ENCODE results near the gene NT5DC1. TPM values are rescaled to one million over a fixed set of nuclear protein-coding genes. Genes with fewer than 3 reads are reported as not detected.
"Not testable (repeated sequence)": the region's sequence is repeated elsewhere in the genome, so short reads cannot be mapped to it uniquely, and the experiment has no call there.

Gene NT5DC1
- polyA plus RNA-seq, 1 donor from 2014 or later = 83.2 TPM

DNA sequence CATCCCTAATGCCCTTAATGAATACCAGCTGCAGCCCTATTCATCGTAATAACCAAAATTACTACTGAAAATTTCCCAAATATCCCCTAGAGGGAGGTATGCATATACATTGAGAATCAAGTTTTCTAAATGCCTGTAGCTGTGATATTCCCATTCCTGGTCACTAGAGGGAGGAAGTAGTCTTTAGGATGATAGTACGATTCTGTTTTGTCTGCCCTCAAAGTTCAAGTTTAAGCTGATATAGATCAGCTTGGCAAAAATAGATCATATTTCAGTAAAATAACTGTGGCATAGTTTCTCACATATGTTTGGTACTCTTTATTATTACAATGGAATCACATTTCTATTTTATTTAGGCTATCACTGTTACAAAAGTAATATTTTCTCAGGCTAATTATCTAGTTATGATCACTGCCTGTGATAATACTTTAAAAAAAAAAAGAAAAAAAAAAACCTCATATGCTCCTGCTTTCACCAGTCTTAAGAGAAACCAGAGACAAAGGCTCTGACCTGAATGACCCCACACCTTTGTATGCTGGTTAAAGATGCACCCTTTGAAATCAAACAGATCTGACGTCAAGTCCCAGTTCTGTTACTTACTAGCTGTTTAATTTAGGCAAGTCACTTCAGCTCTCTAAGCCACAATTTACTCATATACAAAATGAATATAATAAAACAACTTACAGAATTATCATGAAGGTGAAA lies 168.1 kb downstream of the NT5DC1 start:
- no peak overlapping the region for H3K4me3 Mint-ChIP-seq
- H3K9me3 Mint-ChIP-seq = peaks cover 0 to 2% (median 0%) of the 10 kb centered on the region in 3 donors
- peaks cover 11 to 29% (median 20%) of the 10 kb centered on the region in 3 donors for H3K4me1 Mint-ChIP-seq
- peaks cover 5% of the 10 kb centered on the region for H3K36me3 Mint-ChIP-seq
- no peaks in the 10 kb centered on the region for H3K27me3 Mint-ChIP-seq
- H3K27ac Mint-ChIP-seq = no peak overlapping the region

DNA sequence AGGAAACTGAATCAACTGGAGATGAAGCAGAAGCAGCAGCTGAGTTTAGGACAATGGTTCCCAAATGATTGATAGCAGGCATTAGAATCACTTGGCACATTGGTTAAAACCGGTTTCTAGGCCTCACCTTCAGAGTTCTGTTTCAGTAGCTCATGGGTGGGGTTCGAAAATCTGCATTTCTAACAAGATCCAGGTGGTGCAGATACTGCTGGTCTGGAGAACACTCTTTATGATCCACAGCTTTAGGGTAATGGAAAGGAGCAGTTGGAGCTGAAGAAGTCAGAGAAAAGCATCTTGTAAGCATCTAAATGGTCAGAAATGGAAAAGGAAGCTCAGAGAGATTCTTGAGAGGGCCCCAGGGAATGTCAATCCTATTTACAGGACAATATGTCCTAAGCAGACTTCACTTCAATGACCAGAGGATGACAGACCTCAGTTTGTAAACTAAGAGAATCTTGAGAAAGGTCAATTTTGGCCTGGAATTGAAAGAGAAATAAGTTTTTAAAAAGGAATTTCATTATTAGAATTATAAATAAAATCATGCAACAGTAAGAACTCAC lies 170.6 kb downstream of the NT5DC1 start:
- Mint-ChIP-seq H3K27me3 (no peaks in the 10 kb centered on the region), H3K9me3 (no peaks in the 10 kb centered on the region), H3K36me3 (peaks cover 6% of the 10 kb centered on the region), H3K27ac (peak overlapping the region in 1 of 3 donors; percentile 50), H3K4me1 (peaks cover 17 to 38% (median 33%) of the 10 kb centered on the region in 3 donors), H3K4me3 (no peak overlapping the region)

DNA sequence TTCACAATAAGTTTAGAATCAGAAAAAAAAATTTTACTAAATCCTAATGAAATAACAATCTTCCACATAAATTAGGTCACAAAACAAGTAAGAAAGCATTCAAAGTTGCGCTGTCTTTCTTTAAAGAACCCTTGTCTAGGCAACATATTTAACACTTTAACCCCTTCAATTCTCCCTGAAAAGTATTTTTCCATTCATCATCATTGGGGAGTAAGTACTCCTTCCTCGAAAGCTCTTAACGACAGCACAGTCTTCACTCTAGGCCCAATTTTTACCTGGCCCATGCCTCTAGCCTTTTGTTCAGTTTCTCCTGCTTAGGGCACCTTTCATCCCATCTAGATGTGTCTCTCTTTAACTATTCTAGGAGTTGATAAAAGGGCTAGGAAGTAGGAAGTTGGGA lies 176.5 kb downstream of the NT5DC1 start:
- Mint-ChIP-seq H3K36me3 (peaks cover 21% of the 10 kb centered on the region), H3K9me3 (no peaks in the 10 kb centered on the region), H3K27ac (peak overlapping the region; percentile 16 to 75 (median 70)), H3K27me3 (no peaks in the 10 kb centered on the region), H3K4me3 (peak overlapping the region; percentile 98 to 100 (median 100)), H3K4me1 (peaks cover 42 to 58% (median 48%) of the 10 kb centered on the region in 3 donors)

DNA sequence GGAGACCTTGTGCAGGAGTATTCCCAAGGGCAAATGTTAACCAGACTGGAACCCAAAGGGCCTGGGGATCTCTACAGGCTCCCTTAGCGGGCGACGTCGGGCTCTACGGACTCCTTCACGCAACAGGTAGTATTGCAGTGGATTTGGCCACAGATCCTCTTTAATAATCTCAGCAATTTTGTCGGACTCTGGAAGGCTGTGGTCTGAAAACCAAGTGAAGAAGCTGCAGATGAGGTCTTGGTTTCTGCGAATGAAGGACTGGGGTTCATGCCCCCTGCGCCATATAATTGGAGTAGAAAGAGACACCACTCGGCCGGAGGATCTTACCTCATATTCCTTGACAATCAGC lies 177.8 kb downstream of the NT5DC1 start:
- Mint-ChIP-seq H3K27me3 (no peaks in the 10 kb centered on the region), H3K4me1 (peaks cover 37 to 55% (median 42%) of the 10 kb centered on the region in 3 donors), H3K36me3 (peaks cover 21% of the 10 kb centered on the region), H3K9me3 (no peaks in the 10 kb centered on the region), H3K4me3 (peak overlapping the region; percentile 98 to 100 (median 100)), H3K27ac (peak overlapping the region; percentile 96 to 100 (median 99))

DNA sequence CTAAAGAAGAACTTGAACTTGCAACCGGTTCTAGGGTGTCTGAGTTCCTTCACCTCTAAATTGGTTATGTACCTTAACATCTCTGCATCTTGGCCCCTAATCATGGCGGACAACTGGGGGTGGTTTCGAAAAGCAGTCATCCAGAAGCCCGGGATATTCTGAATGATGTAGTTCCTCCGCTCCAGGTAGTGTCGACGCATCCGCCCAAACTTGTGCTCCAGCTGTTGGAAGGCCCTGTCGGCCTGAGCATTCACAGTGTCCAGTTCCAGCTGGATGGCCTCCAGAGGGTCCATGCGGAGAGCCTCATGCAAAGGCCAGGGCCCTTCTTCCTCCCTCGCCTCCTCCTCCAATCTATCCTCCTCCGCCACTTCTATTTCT lies 178.2 kb downstream of the NT5DC1 start:
- no peaks in the 10 kb centered on the region for H3K27me3 Mint-ChIP-seq
- H3K9me3 Mint-ChIP-seq = no peaks in the 10 kb centered on the region
- peaks cover 21% of the 10 kb centered on the region for H3K36me3 Mint-ChIP-seq

DNA sequence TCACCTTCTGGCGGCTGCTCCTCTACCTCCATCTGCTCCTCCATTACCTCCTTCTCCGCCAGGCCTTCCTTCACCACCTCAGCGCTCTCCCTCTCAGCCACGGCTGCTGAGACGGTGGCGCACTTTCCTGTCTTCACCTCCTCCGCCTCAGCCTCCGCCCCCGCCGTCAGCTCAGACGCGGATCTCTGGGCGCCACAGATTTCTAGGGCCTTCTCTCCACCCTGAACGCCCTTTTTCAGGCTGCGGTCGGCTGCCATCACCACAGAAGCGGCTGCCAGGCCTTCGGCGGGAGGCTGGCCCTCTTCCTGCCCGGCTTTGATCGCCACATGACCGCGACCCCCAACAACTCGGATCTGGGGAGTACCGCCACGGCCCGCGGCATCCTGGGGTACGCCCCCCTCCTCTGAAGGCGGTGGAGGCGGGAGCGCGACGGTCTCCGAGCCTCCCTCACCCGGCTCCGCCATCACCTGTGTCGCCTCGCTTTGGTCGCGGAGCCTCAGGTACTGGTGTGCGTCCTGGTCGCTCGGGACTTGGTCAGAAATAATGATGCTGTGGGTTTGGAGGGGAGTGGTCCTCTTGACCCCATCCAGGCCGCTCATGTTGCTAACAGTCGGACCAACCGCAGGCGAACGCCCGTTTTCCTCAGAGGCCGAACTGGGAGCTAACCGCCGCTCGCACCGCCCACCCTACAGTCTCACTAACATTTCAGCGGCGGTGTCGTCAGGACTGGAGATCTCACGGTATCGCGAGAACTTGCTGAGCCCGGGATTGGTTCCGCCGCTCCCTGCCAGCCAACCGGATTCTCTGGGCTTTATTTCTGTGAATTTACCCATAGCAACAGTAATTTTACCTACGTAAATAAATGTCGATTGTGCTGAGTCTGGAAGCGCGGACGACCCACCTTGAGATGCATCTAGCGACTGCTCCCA lies 178.8 kb downstream of the NT5DC1 start, which contains the start of gene TSPYL1:
TSS of gene TSPYL1 (minus strand) at position 699 of the 929 bp plus-strand sequence. CDS start at position 599, 100 bp downstream.
- Mint-ChIP-seq H3K9me3 (no peaks in the 10 kb centered on the region), H3K4me3 (peak within 1 kb of the TSS; percentile 98 to 100 (median 100)), H3K36me3 (peaks cover 20% of the 10 kb centered on the region), H3K27ac (peak within 1 kb of the TSS; percentile 96 to 100 (median 99)), H3K4me1 (peaks cover 36 to 55% (median 42%) of the 10 kb centered on the region in 3 donors), H3K27me3 (no peaks in the 10 kb centered on the region)

More for the DNA sequence above, 178.2 kb downstream of the NT5DC1 start:
- peak overlapping the region; percentile 98 to 100 (median 100) for H3K4me3 Mint-ChIP-seq
- peak overlapping the region; percentile 96 to 100 (median 99) for H3K27ac Mint-ChIP-seq
- H3K4me1 Mint-ChIP-seq = peaks cover 36 to 55% (median 42%) of the 10 kb centered on the region in 3 donors

DNA sequence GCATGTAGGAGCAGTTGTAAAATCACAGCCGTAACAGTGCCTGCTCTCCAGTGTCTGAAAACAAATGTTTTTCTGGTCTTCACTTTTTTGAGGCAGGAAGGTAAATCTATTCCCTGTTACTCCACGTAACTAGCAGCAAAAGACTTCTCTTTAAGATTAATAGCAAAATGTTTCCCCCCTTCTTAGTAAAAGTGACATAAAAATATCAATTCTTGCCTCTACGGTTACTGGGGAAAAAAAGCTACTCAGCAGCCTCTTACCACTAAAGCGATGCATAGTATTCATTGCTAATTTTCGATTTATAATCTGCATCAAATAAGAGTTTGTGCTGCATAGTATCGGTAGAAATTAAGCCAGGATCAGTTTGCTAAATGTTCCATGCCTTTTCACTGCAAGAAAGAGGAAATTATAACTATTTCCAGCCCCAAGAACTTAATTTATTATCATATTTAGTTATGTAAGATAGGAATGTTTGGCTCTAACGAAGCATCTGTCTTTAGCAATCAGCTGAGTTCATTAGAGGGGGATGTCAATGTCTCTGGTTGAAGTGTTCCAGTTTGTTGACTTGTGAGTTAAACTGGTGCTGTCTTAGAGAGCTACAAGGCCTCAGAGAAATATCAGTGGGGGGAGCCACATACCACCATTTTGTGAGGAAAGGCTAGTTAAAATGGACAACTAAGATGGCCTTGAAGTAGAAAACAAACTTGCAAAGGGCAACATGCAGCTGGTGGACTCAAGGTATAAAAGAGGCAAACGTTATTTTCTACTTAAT lies 179.7 kb downstream of the NT5DC1 start:
- Mint-ChIP-seq H3K4me1 (peaks cover 32 to 49% (median 40%) of the 10 kb centered on the region in 3 donors), H3K27ac (peak overlapping the region; percentile 96 to 100 (median 99)), H3K36me3 (peaks cover 20% of the 10 kb centered on the region), H3K9me3 (no peaks in the 10 kb centered on the region), H3K4me3 (peak overlapping the region; percentile 98 to 100 (median 100)), H3K27me3 (no peaks in the 10 kb centered on the region)

DNA sequence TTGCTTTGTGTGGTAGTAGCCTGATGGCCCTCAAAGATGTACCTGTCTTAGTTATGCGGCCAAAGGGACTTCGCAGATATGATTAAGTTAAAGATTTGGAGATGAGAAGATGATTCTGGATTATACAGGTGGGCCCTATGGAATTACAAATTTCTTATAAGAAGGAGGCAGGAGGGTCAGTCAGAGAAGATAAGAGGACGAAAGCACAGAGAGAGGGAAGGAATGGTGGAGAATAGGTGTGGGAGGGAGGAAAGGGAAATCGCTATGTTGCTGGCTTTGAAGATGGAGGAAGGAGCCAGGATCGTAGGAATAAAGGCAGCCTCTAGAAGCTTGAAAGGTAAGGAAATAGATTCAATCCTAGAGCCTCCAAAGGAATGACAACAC lies 180.3 kb downstream of the NT5DC1 start:
- H3K9me3 Mint-ChIP-seq = no peaks in the 10 kb centered on the region
- peak overlapping the region; percentile 96 to 100 (median 99) for H3K27ac Mint-ChIP-seq
- H3K4me3 Mint-ChIP-seq = peak overlapping the region; percentile 61 to 100 (median 98)
- H3K36me3 Mint-ChIP-seq = peaks cover 18% of the 10 kb centered on the region
- H3K4me1 Mint-ChIP-seq = peaks cover 30 to 45% (median 38%) of the 10 kb centered on the region in 3 donors
- no peaks in the 10 kb centered on the region for H3K27me3 Mint-ChIP-seq

DNA sequence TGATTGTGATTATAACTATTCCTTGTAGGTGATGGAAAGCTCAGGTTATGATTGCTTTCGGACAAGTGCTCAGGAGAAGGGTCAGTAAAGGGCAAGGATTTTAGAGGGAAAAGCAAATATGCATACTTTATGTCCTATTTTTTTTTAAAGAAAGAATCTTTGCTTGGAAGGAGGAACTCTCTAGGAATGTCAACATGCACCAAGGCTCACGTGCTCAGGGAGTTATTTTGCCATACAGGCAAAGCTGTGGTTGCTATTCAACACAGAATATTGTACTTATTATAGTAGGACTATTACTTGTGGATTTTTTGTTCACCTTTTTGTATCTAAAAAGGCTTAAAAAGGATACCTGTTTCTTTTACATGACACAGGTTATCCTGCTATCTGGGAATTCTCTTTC lies 182.0 kb downstream of the NT5DC1 start:
- Mint-ChIP-seq H3K4me1 (peaks cover 17 to 32% (median 24%) of the 10 kb centered on the region in 3 donors), H3K4me3 (peak overlapping the region in 1 of 4 donors; percentile 98), H3K27ac (no peak overlapping the region), H3K9me3 (no peaks in the 10 kb centered on the region), H3K36me3 (peaks cover 10% of the 10 kb centered on the region), H3K27me3 (no peaks in the 10 kb centered on the region)

DNA sequence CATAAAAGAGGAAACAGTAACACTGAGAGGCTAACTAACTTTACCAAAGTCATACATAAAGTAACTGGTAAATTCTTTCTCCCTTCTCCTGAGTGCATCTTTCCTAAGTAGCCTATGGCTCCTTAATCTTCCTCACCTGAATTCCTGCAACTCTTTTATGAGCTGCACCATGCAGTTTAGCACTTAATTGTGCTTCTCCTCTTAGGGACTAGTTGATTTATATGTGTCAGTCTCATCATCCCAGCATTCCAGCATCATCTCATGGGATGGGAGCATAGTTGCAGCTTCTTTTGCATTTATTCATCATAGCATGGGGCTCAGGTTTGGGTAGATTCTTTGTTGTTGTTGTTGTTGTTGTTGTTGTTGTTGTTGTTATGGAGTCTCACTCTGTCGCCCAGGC lies 182.5 kb downstream of the NT5DC1 start:
- peaks cover 17 to 27% (median 19%) of the 10 kb centered on the region in 3 donors for H3K4me1 Mint-ChIP-seq
- peaks cover 5% of the 10 kb centered on the region for H3K36me3 Mint-ChIP-seq
- no peaks in the 10 kb centered on the region for H3K27me3 Mint-ChIP-seq
- peak overlapping the region in 1 of 4 donors; percentile 28 for H3K4me3 Mint-ChIP-seq
- no peaks in the 10 kb centered on the region for H3K9me3 Mint-ChIP-seq
- no peak overlapping the region for H3K27ac Mint-ChIP-seq

DNA sequence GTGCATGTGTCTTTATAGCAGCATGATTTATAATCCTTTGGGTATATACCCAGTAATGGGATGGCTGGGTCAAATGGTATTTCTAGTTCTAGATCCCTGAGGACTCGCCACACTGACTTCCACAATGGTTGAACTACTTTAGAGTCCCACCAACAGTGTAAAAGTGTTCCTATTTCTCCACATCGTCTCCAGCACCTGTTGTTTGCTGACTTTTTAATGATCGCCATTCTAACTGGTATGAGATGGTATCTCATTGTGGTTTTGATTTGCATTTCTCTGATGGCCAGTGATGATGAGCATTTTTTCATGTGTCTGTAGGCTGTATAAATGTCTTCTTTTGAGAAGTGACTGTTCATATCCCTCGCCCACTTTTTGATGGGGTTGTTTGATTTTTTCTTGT lies 184.3 kb downstream of the NT5DC1 start:
- H3K36me3 Mint-ChIP-seq, H3K4me3 Mint-ChIP-seq, H3K9me3 Mint-ChIP-seq, H3K27ac Mint-ChIP-seq, H3K27me3 Mint-ChIP-seq: not testable (repeated sequence)
- H3K4me1 Mint-ChIP-seq = peaks cover 12 to 21% (median 15%) of the 10 kb centered on the region in 3 donors

DNA sequence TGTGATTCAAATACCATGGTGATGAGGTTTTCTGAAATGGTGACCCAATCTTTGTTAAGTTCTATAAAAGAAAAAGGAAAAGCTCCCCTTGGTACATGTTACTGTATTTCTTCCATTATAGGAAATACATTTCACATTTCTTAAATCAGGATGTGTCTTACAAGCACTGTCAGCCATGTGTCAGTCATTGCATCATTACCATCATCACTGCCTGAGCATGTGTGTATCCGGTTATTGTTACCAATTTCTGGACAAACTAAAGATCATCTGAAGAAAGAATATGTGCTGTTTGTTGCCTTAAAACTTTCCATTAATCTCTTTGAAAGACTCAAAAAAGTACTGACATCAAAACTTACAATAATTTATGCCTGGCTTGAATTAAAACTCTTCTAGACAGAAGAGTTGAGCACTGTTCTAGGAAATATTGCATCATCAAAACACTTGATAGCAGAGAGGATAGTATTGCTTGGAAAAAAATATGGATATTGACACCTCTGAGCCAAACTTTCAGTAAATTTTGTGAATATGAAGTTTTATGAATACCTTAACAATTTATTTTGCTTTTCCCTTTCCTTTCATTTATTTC lies 186.2 kb downstream of the NT5DC1 start:
- no peaks in the 10 kb centered on the region for H3K9me3 Mint-ChIP-seq
- H3K4me1 Mint-ChIP-seq = peaks cover 3 to 10% (median 5%) of the 10 kb centered on the region in 3 donors
- H3K27ac Mint-ChIP-seq = no peak overlapping the region
- no peaks in the 10 kb centered on the region for H3K27me3 Mint-ChIP-seq
- no peak overlapping the region for H3K4me3 Mint-ChIP-seq
- no peaks in the 10 kb centered on the region for H3K36me3 Mint-ChIP-seq

DNA sequence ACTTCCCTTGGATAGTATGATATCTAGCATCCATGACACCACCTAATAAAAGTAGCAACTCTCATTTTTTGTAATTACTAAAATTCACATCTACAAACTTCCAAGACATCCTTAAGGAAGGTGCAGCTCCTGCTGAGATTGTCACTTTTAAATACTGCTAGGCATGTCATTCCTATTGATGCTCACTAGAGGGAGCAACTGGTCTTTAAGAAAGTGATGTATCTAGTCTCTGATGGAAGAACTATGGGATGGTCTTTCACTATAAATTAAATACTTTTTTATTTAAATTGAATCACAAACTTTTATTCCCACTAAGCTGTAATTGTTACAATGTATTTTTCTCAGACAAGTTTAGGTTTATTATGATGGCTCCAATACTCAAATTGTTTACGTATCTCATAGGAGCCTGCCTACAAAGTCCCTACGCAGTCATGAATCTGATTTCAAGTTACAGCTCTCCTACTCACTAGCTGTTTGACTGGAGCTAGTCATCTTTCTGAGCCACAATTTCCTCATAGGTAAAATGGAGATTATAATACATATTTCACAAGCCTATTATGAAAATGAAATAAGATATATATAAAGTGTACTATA lies 187.1 kb downstream of the NT5DC1 start:
- peak overlapping the region in 1 of 4 donors; percentile 59 for H3K4me3 Mint-ChIP-seq
- no peak overlapping the region for H3K27ac Mint-ChIP-seq
- no peaks in the 10 kb centered on the region for H3K27me3 Mint-ChIP-seq
- no peaks in the 10 kb centered on the region for H3K36me3 Mint-ChIP-seq
- peaks cover 0 to 3% (median 3%) of the 10 kb centered on the region in 3 donors for H3K4me1 Mint-ChIP-seq
- no peaks in the 10 kb centered on the region for H3K9me3 Mint-ChIP-seq

DNA sequence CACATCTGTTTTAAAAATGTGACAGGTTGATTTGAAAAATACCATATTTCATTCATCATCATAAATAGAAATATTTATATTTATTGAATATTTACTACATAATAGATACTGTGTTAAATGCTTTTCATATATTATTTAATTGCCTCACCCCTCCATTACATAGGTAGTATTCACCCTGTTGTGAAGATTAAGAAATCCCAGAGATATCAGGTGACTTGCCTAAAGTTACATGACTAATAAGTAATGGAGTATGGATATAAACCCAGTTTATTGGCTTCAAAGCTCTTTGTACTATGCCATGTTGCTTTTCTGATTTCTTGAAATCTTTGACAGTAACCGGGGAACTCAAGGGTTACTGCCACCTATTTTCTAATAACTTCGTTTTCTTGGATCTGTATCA lies 189.2 kb downstream of the NT5DC1 start:
- Mint-ChIP-seq H3K4me1 (peaks cover 0 to 3% (median 2%) of the 10 kb centered on the region in 3 donors), H3K9me3 (no peaks in the 10 kb centered on the region), H3K27me3 (no peaks in the 10 kb centered on the region), H3K27ac (no peak overlapping the region), H3K4me3 (no peak overlapping the region), H3K36me3 (no peaks in the 10 kb centered on the region)

All from IgD-negative memory B cell (primary cell).